Tibial nerve (tissue), 4 donors: ENCODE data around the gene PRXL2B.

ENCODE experiments used
- EP300 ChIP-seq, 2 donors: sonication (generic); formaldehyde crosslinking; IDR thresholded peaks; one replicate each; pipeline ENCODE4 v1.6.1; 2017; ENCODE audit warnings: antibody characterized with exemption in 2 of 2, mild to moderate bottlenecking in 1 of 2
- POLR2A ChIP-seq, 2 donors: fragments of 450-650 bp; IDR thresholded peaks; one replicate each; pipeline ENCODE4 v1.6.1; 2017; ENCODE audit warnings: antibody characterized with exemption in 2 of 2, mild to moderate bottlenecking in 2 of 2, moderate library complexity in 2 of 2
- TF ChIP-seq, protein P1 (sequence below), 5 experiments: fragments of 200-600 bp in 3 of 5; fragments of 450-650 bp in 2 of 5; sonication (generic) in 3 of 5; IDR thresholded peaks; one replicate each; pipeline ENCODE4 v1.5.1; 2016 to 2019; ENCODE audit warnings: antibody characterized with exemption in 5 of 5, mild to moderate bottlenecking in 3 of 5, moderate library complexity in 2 of 5

GRCh38 chr1:2546515-2547209, 39.9 kb upstream of the PRXL2B start:
- TF ChIP-seq, protein P1, sequence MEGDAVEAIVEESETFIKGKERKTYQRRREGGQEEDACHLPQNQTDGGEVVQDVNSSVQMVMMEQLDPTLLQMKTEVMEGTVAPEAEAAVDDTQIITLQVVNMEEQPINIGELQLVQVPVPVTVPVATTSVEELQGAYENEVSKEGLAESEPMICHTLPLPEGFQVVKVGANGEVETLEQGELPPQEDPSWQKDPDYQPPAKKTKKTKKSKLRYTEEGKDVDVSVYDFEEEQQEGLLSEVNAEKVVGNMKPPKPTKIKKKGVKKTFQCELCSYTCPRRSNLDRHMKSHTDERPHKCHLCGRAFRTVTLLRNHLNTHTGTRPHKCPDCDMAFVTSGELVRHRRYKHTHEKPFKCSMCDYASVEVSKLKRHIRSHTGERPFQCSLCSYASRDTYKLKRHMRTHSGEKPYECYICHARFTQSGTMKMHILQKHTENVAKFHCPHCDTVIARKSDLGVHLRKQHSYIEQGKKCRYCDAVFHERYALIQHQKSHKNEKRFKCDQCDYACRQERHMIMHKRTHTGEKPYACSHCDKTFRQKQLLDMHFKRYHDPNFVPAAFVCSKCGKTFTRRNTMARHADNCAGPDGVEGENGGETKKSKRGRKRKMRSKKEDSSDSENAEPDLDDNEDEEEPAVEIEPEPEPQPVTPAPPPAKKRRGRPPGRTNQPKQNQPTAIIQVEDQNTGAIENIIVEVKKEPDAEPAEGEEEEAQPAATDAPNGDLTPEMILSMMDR (IDR thresholded peaks at IDR 0.05) = peak in 2 of 5 experiments; percentile 36 to 42
- TF ChIP-seq POLR2A (IDR thresholded peaks at IDR 0.05) (peak; percentile 41 to 47), EP300 (IDR thresholded peaks at IDR 0.05) (peak in 1 of 2 donors; percentile 76)
